ENCODE data around the gene INTS1.

Gene INTS1

DNA sequence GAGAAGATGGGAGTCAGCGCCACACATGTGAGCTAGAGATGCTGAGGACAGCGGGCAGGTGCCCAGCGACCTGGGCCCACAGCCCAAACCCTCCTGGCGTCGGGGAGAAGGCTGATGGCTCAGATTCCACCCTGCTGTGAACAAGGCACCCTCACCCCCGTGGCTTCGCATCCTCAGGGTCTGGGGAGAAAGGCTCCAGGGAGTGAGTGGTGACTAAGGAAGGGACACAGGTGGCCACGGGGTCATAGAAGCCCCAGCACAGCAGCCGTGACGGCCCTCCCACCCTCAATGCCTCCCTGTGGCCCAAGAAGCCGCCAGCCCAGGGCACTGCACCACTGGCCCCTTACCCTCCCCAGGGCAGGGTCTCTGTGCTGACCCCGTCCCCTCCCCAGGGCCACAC lies 19.6 kb downstream of the INTS1 start:
- no peak for DNase-seq

DNA sequence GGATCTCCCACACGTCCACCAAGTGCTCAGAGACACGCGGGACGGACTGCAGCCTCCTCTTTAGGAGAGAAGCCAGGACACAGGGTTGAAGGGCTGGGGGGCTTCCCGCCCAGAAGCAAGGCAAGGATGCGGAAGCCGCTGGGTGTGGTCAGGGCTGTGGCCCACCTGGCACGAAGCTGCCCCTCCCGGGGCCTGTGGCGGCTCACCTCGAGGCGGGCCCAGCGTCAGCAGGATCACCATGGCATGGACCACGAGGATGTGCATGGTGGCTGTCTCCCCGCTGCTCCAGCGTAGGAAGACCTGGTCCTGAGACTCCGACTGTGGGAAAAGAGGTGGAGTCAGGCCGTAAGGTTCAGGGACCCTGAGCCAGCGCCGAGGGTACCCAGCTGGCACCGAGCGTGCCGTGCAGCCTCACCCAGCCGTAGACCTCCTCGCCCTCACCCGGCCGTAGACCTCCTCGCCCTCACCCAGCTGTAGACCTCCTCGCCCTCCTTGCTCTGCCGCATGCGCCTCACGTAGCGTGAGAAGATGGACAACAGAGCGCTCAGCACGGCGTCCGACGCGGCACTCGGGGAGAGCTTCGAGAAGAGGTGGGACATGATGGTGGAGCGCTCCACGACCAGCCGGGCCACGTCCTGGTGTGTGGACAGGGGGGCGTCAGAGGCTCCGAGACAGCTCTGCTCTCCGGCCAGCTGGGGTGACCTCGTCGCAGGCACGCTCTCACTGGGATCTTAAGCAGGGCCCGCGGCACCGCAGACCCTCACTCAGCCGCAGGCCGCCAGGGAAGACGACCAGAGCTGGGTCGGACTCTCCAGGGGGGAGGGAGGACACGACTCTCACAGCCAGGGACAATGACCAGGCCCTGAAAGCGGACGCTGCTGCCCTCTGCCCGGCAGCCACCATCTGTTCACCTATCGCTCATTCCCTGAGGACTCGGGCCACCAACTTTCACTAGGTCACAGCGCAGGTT lies 20.4 kb downstream of the INTS1 start:
- no peak for DNase-seq

DNA sequence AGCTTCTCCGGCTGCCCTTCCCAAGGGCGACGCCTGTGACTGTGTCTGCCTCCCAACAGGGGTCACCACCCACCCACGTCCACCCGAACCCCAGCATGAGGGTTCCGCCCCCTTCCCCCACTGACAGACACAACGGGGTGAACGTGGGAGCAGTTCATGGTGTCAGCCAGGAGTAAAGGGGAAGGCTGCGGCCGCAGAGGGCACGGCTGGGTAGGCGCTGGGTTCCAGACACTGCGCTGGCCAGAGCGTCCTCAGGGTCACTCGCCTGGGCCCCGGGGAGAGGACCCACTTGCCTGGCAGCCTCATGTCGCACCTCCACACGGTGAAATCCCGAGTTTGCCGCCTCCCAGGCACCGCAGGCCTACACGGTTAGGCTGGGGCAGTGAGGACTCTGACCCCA lies 21.1 kb downstream of the INTS1 start:
- no peak for DNase-seq

DNA sequence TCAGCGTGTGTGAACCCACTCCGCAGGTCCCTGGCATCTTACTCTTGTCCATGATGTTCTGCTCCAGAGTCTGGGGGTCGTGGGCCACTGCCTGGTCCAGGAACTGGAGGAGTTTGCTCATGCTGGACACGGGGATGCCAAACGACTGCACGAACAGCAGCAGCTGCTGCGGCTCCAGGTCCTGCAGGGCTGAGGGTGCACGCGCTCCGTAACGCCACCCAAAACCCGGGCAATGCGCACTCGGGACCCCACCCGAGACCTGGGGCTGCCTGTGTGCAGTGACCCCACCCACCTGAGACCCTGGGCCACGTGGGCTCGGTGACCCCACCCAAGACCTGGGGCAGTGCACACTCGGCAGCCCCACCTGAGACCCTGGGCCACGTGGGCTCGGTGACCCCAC lies 22.9 kb downstream of the INTS1 start:
- no peak for DNase-seq

DNA sequence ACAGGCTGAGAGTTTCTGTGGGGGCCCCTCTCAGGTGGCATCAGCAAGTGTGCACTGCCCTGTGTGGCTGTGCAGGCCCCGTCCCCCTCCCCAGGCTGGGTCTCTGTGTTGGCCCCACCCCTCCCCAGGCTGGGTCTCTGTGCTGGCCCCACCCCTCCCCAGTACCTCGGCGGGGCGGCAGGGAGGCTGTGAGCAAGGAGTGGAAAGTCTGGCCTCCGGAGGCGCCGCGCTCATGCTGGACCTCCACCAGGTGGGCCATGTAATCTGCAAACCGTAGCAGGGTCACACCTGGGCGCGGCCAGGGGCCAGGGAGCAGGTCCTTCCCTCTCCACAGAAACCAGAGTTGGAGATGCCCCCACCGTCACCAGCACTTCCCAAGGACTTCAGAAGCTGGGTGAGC lies 23.5 kb downstream of the INTS1 start:
- DNase-seq = no peak

DNA sequence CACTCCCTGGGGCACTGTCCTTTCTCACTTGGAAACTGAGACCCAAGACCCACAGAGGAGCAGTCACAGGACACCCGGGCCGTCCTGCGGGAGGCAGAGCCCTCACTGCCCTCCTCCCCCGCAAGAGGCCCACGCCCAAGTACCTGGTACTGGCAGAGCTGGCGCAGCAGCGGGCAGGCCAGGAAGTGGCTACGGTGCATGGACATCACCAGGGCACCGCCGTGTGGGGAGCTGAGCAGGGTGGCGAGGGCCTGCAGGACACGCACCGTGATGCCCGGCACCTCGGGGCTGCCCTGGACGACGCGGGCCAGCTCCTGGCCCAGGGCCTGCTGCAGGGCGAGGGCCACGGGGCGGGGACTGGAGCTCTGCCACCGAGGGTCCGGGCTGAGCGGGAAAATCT lies 24.9 kb downstream of the INTS1 start:
- no peak for DNase-seq

DNA sequence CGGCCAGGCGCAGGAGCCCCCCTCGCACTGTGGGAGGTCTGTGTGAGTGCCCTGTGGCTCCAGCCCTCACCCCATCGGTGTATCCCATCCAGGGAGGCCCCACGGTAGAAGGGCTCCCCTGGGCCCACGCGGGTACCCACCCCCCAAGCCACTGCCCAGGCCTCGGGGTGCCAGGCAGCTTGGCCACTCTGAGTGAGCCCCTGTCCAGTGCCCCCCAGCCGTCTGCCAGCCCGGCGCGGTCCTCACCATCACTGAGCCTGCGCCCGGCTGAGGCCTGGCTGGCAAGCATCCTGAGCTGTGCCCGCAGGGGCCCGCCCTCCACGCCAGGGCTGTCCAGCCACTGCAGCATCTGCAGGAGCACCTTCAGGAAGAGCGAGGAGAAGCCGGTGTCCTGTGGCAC lies 25.7 kb downstream of the INTS1 start:
- no peak for DNase-seq

DNA sequence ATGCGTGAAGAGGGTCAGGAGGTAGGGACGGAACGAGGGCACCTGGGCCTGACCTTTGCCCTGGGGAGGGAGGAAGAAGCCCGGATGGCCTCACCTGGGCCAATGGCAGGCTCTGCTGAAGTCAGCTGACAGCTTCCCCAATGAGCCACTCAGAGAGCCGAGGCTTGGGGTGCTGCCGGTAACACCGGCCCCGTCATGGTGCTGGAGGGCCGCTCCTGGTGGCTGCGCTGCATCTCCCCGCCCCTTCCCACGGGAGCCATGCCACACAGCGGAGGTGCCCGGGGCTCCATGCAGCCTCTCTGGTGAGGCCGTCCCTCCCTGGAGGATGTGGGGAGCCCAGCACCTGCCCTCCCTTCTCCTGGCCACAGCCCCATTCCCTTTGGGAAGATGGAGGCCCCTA lies 27.3 kb downstream of the INTS1 start:
- no peak for DNase-seq

DNA sequence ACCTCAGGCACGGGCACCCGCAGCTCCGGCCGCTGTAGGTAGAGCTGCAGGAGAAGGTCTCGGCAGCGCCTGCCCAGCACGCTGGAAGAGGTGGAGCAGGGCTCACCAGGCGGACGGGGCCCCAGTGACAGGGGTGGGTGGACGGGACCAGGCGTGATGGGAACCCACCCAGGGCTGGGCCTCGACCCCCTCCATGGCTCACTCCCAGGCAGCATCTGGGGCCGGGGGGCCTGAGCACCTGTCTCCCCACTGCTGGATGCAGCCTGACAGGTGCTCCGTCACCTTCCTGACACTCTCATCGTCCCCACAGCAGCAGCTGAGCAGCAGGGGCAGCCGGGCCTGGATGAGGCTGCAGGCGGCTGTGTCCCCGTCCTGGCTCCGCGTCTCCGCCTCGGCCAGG lies 28.2 kb downstream of the INTS1 start:
- DNase-seq = no peak

DNA sequence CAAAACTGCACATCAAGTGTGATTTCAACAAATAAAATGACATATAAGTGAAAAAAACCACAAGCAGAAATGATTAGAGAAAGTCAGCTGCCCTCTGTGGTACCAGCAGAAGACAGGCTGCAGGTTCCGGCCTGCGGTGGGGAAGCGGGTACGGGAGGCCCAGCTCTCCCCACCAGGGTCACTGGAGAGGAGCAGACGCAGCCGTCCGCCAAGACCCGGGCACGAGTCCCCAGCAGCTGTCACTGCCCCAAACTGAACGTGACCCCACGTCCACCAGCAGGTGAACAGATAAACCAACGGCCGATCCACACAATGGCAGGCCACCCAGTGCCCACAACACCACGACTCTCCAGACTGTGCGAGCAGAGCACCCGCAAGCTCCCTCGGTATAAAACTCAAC lies 28.8 kb downstream of the INTS1 start:
- no peak for DNase-seq

DNA sequence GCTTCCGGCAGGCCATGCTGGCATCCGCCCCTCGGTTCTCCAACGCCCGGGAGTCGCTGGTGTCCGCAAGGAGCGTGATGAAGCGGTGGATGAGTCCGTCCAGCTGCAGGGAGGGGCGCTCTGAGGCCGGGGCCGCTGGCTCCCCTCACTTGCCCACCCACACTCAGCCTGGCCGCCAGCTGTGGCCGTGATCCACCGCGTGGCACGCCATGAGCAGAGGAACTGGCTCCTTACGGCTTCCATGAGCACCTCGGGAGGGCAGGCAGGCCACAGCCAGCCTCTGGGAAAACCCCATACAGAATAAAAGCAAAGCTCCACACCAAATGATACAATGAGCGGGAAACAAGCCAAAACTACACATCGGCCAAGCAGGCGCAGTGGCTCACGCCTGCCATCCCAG lies 29.5 kb downstream of the INTS1 start:
- no peak for DNase-seq

DNA sequence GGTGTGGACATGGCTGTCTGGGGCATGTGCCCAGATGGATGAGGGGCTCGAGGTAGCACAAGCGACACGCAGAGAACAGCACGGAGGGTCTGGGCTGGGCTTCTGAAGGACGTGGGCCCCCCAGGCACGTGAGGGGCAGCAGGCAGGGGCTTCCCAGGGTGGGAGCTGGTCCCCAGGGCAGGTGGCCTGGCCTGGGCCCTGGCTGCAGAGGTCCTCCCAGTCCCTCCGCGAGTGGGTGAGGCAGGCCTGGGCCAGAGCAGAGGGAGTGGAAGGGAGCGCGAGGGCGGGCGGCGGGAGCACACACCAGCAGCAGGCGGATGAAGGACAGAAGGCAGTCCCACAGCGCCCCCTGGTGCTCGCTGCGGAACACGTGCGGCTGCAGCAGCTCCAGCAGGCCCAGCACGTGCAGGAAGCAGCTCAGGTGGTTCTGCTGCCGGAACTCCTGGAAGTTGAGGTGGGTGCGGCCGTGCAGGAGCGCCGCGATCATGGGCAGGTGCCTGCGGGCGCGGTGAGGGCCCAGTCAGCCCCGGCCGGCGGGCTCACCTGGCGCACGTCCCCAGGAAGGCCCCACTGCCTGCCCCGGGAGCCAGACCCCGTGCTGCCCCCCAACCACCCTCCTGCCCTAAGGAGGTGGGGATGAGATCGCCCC lies 30.2 kb downstream of the INTS1 start:
- DNase-seq = peak; percentile 86 to 91

DNA sequence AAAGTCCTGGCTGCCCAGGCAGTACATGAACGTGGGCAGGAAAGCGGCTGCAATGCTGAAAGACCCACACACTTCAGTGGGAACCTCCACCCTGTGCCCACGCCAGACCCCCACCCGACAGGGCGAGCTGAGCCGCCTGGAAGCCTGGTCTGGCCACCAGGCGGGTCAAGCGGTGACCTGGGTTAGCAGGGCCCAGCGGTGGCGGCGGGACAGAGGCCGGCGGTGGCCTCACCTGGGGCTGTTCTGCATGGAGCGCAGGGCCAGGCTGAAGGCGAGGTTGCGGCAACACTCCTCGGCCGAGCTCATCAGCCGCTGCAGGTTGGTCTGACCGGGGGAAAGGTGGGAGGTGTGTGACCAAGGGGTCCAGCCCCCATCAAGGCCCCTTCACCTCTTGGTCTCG lies 33.3 kb downstream of the INTS1 start:
- DNase-seq = no peak

DNA sequence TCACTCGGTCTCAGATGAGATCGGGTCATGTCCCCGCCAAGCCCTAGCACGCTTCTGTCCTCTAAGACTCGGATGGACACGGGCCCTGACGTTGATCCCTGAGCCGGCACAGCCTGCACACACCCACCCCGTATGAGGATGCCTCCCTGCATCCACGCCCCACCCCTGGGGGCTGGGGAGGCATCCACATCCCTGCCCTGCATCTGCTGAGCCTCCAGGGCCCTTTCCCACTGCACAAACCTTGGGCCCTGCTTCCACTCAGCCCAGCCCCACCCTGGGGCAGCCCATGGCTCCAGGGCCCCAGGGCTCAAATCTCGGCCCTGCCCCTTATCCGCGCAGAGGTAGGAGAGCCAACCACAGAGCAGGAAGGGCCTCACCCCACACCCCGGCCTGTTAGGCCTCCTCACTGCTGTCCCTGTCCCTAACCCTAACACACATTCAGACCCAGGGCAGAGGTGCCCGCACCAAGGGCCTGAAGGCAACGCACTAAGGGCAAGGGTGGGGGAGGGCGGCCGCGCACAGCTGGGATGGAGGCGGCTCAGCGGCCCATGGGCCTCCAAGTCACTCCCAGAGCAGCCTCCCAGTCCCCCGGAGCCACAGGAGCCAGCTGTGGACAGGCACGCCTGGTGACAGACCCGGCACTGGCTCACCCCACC lies 35.4 kb downstream of the INTS1 start:
- no peak for DNase-seq

DNA sequence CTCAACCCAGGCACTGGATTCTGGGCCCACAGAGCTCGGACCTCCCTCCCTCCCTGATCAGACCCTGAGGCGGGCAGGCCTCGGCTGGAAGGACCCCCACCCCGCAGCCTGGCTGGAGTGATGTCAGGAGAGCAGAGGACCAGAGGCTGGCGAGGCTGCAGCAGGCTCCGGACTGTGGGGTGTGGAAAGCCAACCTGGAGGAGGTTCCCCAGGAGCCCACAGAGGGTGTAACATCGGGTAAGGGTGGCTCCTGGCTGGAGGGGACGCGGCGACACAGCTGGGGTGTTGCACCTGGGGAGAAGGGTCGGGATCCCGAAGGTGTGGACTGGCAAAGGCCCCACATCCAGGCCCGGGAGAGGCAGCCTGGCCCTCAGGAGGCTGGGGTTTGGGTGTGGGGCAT lies 36.0 kb downstream of the INTS1 start:
- DNase-seq = no peak

DNA sequence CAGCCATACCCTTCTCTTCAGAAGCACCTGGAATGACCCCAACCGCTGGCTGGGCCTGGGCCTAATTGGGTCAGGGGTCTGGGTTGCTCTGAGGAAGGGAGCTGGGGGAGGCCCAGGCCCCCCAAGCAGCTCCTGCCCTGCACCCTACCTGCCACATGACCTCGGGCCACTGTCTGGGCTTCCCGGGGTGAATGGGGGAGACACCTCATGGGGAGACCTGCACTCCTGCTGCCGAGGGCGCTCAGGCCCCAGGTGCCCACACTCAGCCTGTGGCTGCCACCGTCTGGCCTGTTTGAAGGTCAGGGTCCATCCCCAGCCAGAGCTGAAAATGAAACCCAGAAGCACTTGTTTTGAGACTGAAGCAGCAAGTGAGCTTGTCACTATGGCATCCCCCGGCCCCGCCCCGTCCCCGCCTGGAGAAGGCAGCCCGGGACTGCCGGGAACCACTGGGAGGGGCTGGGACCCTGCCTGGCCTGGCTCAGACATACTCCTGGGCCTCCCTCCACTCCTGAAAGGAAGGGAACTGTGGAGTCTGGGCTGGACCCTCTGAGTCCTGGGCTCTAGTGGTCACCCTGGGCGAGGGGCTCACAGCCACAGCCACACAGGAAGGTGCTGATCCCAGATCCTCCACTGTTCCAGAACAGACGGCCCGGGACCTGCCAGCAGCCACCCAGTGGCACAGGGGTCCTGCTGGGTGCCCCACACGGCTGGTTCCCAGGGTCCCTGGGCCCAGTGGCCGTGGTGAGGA lies 37.5 kb downstream of the INTS1 start:
- DNase-seq = no peak

DNA sequence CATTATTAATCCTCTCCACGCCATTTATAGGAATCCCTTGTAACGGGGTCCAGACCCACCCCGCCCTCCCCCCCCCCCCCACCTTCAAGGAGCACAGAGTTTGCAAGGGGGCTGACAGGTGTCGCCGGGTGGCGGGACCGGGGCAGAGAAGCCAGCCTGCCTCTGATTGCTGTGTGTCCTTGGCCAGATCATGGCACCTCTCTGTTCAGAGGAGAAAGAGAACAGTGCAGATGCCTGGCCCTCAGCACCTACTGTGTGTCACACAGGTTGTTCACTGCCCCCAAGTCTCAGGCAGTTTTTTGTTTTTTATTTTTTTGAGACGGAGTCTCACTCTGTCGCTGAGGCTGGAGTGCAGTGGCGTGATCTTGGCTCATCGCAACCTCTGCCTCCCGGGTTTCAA lies 39.5 kb downstream of the INTS1 start:
- DNase-seq = no peak

DNA sequence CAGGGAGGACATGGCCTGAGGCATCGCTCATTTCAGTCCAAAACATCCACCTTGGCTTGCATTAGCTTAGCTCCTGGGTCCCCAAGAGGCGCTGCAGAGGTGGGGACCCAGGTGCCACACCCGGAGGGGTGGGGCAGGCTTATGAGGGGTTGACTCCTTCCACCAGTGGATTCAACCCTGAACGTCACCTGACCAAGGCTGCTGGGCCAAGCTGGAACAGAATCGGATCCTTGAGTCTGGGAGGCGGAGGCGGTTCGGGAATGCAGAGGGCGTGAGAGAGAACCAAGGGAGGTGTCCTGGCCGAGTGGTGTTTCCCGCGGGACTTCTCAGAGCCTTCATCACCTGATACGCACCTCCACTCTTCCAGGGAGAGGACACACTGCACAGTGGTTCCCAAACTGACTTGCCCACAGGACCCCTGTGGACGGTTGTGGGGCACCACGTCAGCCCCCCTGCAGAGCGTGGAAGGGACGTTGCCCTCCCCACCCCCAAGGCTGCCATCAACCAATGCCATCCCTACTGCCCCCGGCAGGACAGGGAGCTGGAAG lies 40.4 kb downstream of the INTS1 start:
- DNase-seq = no peak

DNA sequence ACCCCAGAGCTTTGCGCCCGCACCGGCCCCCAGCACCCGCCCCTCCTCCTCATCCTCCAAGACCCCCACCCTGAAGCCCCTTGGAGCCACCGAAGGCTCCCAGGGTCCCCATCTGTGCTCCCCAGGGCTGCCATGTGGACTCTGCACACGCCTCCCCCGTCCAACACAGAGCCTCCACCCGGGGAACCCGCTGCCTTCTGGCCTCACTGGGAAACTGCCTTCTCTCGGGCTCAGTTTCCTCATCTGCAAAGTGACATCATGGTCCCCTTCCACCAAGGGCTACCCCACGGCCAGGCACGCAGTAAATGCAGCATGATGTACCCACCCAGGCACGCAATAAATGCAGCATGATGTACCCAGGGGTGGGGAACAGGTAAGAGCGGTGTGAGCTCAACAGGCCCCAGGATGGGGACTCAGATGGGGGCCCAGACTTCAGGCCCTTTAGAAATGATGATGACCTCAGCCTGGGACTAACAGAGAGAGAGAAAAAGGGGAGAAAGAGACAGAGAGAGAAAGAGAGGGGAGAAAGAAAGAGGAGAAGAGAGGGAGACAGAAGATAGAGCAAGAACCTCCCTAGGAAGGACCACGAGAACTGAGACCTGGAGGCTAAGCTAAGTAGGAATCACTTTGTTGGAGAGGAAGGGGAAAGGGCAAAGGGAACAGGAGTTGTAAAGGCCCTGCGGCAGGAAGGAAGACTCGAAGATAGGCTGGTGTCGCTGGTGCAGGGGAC lies 42.4 kb downstream of the INTS1 start:
- no peak for DNase-seq

DNA sequence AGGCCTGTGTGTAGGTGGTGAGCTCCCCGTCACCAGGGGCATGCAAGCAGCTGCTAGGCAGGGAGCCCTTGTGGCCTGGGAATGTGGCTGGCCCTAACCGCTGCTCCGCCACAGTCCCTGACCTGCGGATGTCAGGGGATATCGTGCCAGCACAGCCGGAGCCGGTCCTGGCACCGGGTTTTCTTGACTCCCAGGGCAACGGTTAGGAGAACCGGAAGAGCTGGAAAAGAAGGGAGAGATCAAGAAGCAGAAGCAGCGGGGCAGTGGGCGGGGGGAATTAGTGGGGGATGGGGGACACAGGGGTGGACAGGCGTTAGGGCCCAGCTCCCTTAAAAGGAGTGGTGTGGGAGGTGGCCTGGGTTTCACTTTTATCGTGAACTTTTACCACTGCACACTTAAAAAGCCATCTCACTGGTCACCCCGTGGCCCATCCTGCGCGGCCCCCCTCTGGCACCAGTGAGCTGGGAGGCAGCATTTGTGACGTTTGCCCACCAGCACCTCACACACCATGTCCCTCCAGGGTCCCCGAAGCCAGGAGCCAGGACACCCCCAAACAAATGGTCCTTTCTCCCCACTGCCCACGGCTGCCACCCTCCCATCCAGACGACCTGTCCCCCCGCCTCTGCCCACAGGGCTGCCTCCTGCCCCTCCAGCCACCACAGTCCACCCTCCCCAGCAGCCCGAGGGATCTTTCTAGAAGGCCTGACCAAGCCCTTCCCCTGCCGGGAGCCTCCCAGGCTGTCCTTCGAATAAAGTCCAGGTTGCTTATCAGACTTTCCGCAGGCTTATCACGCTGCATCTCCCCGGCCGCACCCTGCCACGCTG lies 43.2 kb downstream of the INTS1 start:
- no peak for DNase-seq
